ENCODE results near the gene FARP1.

The FARP1 gene

DNA sequence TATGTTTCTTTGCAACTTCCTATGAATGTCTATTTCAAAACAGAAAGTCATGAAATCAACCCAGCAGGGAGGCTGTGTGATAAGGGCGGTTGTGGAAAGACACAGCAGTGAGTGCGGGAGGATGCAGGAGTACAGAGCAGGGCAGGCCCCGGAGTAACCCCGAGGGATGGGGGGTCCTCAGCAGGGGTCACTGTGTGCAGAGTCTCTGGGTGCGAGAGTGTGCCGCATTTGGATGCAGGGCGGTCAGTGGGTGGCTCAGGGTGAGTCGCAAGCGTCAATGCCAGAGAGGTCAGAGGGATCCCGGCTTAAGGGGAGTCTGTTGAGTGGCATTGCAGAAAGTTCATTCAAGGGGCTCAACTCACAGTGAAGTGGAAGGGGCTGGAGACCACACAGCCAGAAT, 286.2 kb downstream of the FARP1 start:
- DNase-seq (ENCODE audit: low spot score) = no peak

DNA sequence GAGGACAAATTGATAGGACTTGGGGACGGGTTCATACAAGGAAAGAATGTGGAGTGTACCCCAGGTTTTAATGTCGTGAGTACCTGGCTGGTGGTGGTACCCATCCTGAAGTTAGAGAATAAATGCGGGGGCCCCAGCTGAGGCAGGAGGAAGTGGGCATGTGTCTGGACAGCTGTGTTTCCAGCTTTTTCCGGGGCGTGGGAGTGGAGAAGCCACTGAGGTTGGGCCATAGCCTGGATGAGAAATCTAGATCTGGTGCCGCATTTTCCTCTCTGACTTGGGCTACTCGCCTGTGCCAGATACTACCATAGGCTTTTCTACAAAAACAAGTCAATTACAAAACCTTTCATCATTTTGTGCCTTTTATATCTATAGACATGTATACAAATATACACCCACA, 286.6 kb downstream of the FARP1 start:
- no peak for DNase-seq (ENCODE audit: low spot score)

DNA sequence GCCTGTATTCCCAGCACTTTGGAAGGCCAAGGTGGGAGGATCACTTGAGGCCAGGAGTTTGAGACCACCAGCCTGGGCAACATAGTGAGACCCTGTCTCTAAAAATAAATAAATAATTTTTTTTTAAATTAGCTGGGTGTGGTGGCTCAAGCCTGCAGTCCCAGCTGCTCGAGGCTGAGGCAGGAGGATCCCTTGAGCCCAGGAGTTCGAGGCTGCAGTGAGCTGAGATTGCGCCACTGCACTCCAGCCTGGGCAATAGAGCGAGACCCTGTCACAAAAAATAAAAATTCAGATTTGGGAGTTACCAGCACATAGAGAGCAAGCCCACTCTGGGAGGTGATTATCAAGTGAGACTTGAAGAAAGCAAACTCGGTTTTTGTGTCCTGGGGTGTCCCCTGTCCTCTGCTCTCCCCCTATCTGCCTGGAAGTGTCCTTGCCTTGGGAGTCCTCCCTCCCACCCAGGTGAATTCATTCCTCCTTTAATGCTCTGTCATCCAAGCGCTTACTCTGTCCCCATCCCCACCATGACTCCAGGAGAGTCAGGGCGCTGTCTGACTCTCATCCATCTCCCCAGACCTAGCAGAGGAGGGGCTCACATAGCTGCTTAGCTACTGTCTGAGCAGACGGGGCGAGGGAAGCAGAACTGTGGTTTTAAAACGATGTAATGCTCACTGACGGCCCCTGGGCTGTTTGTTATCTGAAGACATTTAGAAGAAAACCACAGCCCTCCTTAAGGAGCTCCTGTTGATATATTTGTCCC, 287.3 kb downstream of the FARP1 start:
- no peak for DNase-seq (ENCODE audit: low spot score)

DNA sequence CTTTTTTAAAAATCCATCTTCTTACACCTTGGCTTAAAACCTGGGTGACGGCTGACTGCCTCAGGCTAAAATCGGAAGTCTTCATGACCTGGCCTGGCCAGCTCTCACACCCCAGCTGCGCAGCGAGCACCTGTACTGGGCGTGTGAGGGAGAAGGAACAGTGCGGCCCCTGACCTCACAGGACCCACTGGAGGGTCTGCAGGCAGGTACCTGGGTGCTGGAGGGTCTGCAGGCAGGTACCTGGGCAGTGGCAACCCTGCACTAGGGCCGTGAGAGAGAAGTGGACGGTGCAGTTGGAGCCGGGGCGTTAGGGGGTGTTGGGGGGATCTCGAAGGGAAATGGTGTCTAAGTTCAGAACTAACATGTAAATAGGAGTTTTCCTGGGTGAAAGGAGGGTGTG, 289.7 kb downstream of the FARP1 start:
- no peak for DNase-seq (ENCODE audit: low spot score)

DNA sequence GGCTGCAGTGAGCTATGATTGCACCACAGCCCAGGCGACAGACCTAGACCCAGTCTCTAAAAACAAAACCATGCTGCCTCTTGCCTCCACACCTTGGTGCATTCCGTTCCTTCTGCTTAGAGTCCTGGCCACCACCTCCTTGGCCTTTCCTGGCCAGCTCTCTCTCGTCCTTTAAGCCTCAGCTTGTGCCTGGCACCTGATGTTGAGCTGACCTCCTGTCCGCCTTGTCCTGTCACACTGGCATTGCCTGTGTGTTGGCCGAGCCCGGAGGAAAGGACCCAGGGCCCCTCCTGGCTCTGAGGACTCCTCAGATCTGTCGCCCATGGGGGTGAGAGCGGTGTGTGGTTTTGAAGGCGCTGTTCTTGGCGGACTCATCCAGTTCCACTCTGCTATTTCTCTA, 290.8 kb downstream of the FARP1 start:
- DNase-seq (ENCODE audit: low spot score) = no peak

DNA sequence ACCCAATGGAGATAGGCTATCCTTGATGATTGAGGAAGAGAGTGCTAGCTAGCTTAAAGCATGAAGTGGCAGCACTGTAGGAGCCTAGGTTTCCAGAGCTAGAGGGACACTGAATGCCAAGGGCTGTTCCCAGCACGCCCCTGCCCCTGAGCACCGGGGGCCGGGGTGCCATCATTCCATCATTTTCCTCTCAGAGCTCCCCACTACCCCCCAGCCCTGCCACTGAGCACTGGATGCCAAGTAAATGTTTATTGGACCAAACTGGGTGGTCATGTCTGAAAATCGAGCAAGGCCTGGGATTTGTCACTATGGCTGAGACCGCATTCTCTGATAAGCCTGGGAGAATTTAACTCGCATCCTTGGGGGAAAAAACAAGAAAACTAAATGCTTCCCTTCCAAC, 291.2 kb downstream of the FARP1 start:
- DNase-seq (ENCODE audit: low spot score) = no peak

DNA sequence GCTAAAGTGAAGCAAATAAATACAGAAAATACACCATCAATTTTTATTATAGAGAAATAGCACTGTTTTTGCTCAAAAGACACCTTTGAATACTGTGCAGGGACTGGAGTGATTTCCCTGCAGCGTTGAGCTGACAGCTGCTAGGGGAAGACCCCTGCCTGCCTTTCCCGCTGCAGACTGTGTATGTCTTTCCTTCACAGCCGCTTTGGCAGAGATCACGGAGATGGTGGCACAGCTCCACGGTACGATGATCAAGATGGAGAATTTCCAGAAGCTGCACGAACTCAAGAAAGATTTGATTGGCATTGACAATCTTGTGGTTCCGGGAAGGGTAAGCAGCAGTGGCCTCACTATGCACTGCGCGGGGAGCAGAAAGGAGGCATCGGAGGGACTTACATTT, 292.5 kb downstream of the FARP1 start:
- no peak for DNase-seq (ENCODE audit: low spot score)

DNA sequence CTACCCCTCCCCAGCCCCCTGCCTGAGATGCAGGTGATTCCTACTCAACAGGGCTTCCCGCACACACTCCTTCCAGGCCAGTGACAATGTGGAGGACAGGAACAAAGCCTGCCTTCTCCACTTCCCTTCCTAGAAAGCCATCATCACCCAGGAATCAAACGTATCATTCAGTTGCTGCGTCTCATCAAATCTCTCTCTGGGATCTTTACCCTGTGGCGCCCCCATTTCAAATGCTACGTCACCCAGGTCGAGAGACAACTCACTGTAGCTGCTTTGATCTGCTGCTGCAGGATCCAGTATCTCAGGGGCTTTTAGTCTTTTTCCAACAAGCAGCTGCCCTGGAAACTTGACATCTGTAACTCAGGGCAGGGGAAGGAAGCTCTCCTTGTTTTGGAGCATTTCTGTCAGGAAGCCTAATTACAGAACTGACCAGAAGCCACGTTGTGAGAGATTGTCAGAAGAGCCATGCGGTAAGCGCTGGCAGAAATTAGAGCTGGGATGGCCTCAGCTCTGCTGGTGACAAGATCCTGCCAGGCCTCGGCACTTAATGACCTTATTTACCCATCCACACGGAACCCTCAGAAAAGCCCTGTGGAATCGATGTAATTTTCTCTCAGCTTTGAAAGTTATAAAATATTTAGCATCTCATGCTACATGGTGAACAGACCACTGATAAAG, 293.5 kb downstream of the FARP1 start:
- DNase-seq (ENCODE audit: low spot score) = no peak

DNA sequence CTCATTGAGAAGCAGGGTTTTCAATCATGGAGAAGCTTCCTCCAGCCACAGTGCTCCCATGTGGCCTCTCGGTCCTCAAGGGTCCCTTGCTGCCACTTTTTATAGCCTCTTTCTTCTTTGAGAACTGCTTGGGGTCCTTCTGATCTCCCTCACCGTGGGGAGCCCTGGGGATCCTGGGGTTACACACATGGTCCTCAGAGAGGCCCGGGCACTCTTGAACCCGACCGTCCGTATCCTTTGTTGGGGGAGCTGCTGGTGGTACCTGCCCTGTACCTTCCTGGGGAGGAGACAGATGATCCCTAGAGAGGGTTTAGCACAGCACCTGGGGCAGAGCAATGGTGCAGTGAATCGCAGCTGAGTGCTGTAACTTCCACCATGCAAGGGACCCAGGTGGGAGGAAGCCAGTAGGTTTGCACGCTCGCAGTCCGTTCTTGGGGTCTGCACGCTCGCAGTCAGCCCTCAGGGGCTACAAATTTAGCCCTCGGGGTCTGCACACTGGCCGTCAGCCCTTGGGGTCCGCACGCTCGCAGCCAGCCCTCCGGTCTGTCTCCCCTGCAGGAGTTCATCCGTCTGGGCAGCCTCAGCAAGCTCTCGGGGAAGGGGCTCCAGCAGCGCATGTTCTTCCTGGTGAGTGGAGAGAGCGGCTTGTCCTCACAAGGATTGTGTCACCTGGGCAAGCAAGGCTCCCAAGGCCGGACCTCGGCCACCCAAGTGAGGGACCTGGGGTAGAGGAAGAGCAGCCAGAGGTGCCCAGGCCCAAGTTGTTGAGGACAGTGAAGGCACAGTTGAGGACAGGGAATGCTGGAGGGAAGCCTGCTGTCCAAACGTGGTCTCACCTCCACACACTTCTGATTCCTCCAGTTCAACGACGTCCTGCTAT, 295.6 kb downstream of the FARP1 start:
- no peak for DNase-seq (ENCODE audit: low spot score)

DNA sequence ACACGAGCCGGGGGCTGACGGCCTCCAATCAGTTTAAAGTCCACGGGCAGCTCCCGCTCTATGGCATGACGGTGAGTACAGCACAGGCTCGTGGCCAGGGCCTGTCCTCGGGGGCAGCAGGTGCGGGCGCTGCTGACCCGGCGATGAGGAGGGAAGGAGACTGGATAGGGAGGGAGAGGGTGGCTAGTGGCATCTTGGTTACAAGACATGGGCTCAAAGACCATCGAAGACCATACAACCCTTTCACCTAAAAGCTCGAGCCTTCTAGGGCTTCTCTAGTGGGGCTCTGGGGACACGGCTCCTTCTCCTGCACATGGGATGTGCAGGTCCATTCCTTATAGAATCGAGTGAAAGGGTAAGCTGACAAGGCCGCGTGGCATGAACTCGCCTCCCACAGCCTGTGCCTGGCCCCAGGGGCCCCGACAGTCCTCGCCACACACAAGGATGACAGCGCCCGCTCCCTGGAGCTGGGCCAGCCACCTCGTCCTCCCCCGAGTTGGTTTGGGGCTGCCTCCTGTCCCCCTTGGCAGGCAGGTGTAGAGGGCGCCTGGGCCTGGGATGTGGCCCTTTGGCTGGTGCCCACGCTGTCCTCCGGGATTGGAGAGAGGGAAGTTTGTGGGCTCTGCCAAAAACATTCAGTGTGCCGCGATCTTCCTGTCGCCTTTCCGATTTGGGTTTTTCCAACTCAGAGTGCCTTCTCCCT, 296.4 kb downstream of the FARP1 start:
- DNase-seq (ENCODE audit: low spot score) = no peak

DNA sequence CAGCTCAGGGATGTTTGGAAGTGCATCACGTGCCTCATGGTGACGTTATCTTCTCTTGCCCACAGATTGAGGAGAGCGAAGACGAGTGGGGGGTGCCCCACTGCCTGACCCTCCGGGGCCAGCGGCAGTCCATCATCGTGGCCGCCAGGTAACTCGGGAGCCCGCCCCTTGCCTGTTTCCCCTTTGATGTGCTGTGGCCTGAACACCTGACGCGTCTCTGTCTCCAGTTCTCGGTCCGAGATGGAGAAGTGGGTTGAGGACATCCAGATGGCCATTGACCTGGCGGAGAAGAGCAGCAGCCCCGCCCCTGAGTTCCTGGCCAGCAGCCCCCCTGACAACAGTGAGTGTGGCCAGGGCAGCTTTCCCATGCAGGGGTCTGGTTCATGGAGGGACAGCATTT, 297.0 kb downstream of the FARP1 start:
- DNase-seq (ENCODE audit: low spot score) = no peak

DNA sequence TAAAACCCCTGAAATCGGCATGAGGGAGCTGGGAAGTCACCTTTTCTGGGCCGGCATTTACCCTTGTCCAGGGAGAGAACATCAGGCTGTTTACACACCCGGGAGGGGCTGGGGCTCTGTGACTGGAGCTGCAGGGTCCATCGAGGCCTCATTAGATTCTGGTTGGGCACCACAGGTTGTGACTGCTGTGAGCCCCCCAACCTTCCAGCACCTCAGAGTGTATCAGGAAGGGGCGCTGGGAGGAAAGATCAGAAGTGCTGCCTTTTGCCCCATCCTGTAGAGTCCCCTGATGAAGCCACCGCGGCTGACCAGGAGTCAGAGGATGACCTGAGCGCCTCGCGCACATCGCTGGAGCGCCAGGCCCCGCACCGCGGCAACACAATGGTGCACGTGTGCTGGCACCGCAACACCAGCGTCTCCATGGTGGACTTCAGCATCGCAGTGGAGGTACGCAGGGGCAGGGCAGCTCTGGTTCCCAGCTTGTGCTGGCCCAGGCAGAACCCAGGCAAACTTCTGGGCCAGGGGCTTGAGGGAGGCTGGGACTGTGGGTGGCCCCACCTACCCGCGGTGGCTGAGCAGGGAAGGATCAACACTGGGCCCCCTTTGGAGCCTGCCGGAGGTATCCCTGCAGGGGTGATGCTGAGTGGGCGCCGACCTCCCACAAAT, 297.6 kb downstream of the FARP1 start:
- DNase-seq (ENCODE audit: low spot score) = no peak

DNA sequence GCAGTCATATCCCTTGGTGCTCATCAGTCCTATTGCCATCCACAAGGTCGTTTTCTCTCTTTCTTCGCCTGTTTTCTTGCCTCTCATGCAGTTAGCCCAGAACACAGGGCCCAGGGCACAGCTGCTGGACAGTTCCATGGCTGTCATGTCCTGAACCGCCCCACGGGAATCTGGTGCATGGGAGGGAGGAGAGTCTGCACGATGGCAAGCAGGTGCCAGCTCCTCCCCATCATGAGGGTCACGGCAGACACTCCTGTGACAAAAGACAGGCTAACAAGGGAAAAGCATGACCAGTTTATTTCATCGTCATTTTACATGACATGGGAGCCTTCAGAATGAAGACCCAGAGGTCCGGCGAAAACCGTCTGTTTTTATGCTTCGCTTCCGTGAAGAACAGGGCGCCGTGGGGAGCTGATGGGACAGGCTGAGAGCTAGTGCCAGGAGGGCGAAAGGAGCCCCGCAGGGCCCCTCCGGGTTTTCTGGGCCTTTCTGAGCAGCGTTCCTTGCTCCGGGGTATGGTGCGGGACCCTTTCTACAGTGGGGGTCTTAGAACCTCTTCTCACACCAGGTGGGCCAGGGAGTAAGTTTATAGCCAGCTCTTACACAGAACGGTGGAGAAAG, 298.3 kb downstream of the FARP1 start:
- no peak for DNase-seq (ENCODE audit: low spot score)

DNA sequence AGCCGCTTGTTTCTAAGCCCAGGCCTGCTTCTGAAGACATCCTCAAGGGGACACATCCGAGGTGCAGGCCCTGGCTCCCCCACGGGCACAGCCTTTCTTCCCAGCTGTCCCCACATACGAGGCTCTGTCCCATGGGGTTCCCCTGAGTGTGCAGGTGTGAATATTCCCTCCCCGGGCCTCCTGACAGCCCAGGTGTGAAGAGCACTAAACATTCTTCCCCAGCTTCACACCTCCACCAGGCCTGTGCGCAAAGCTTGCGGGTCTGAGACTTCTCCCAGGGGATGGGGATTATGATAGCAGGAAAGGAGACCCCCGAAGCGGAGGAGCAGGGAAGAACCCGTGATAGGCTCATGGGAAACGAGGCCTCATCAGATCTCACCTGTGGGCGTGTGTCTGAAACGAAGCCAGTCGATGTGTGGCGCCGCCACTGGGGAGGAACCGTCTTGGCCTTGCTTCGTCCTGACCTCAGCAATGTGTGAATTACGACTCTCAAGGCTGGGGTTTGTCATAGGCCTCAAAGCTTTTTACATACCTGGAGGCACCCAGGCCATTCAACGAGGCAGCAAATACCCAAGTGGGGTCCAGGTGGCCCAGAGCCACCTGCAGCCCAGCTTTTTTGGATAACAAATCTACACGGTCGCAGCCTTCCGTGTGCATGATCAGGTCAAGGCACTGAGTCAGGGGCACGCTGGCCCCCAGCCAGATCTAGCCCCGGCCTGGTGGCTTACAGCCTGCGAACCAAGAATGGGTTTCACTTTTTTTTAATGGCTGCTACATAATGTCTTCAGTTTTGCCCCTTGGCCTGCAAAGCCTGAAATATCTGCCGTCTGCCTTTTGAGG, 299.7 kb downstream of the FARP1 start:
- no peak for DNase-seq (ENCODE audit: low spot score)

DNA sequence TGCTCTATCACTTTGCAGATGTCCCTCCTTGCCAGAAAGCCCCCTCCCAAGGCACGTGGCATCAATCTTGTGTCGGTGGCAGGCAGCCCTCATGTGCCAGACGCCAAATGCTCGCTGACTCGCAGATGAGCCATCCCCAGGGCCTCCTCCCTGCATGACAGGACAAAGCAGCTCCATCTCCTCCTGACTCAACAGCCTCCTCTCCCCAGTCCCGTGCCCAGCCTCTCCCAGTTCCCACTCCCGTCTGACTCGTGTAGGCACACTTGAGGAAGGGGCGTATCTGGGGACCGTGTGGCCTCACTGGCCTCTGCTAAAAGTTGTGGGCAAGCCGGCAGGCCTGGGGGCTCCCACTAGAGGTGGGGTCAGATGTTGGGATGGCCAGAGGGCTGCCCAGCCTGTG, 300.4 kb downstream of the FARP1 start:
- no peak for DNase-seq (ENCODE audit: low spot score)

DNA sequence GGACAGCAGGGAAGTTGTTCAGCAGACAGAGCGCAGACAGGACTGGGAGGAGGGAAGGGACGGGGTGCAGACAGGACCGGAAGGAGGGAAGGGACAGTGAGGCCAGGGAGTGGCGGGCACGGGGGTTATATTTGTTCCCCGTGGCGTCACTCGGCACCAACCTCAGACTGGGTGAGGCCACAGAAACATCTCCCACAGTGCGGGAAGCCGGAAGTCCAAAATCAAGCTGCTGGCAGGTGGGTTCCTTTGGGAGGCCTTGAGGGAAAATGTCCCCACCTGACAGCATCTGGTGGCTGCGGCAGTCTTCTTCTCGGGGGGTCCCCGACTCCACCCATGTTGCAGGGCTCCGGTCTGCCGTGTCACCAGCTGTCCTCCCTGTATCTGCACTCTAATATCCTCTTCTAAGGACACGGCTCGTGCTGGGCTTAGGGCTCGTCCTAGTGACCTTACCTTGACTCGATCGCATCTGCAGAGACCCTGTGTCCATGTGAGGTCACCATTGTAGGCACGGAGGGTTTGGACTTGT, 301.0 kb downstream of the FARP1 start:
- DNase-seq (ENCODE audit: low spot score) = no peak

DNA sequence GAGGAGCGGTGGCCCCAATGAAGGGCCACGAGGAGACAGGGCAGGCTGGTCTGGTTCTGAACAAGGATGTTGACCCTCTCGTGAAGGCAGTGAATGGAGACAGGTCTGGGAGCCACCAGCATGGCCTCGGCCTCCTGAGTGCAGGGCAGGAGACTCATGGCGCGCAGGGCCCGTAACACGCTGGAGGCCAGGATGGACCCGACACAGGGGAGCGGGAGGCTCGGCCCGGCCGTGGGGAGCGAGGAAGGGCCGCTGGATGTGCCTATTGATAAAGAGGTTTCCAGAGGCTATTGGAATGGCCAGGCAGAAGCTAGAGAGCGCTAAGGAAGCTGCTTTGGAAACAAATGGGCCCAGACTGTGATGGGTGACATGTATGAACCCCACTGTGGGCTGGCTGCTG, 301.5 kb downstream of the FARP1 start:
- no peak for DNase-seq (ENCODE audit: low spot score)

DNA sequence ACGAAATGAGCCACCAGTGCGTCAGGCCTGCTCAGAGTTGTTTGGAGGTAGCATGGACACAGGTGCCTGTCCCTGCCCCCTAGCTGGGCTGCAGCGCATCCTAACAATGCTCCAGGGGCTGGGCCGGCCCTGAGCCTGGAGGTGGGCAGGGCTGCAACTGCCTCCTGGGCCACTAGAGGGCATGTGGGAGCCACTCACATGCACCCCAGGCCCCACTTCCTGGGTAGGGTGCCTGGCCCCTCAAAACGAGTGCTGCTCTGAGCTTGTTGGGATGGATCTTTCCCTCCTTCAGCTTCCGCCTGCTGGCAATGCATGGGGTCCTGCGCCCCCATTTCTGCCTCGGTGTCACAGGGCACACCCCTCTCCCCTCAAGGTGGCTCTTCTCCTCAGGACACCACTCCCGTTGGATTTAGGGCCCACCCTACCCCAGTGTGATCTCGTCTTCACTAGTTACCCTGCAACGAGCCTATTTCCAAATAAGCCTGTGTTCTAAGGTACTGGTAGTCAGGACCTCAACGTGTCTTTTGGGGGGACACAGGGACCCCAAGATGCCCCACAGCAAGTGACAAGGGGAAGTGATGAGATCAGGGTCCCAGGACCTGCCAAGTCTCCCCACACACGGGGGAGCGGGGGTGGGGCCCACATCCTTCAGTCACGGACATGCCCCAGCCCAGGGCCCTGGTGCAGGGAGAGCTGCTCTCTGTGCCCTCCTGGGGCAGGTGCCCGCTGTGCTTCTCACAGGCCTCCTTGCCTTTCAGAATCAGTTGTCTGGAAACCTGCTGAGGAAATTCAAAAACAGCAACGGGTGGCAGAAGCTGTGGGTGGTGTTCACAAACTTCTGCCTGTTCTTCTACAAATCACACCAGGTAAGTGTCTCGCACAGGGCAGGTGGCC, 302.7 kb downstream of the FARP1 start:
- peak; percentile 74 for DNase-seq (ENCODE audit: low spot score)

DNA sequence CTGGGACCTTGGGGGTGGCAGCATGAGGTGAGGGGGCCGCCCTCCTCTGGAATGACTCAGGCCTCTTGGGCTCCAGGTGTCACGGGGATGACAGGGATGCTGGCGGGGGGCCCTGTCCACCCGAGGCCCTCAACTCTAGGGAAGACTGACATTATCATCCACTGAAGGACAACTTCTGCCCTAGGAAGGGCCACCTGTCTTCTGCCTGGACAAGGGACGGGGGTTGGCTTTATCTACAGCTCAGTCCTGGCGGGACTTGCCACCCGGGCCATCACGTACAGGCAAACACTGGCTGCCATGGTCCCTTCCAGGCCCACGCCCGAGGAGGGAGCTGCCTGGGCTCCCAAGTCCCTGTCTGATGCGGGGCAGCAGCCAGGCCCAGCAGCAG, 303.3 kb downstream of the FARP1 start:
- no peak for DNase-seq (ENCODE audit: low spot score)

All from CD4-positive, alpha-beta T cell treated with Interleukin-6 at 100 ng/mL for 8 hours (primary cell).